Measurements from ENCODE around the gene GMIP. TPM values are rescaled to one million over a fixed set of nuclear protein-coding genes. Genes with fewer than 3 reads are reported as not detected.

Gene GMIP
- total RNA-seq, 5 donors from 2014 or later (not counting 1 experiment from before 2014, with no cell fraction given), result 99.5 to 148 (median 133) TPM

DNA sequence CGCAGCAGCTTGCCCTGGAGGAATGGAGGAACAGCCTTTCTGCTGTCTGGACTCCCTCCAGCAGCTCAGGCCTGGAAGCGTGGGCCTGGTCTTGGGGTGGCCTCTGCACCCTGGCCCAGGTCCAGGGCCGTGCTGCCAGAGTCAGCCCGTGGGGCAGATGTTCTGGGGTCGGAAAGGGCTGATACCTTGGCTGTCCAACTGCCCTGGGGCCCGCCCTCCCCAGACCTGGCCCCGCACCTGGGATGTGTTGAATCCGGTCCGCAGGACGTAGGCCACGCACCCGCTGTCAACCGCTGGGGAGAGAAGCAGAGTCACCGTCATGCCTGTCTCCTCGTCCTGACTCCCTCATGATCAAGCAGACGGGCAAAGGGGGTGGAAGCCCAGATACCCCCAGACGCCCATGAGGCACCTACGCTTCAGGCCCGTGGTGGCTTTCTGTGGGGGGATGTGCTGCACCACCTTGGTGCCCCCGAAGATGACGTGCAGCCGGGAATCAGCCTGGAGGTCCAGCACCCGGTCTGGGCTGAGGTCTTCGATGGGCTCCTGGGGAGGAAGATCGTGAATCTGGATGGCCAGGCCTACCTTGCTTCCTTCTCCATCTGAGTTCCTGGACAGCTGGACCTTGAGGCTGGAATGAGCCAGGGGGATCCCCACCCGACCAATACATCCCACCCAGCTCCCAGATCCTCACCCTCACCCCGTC is 12.3 kb upstream of the GMIP start:
- no peaks in the 10 kb centered on the region for H3K9me3 ChIP-seq
- no peak overlapping the region for H3K4me3 ChIP-seq (ENCODE audit: control insufficient read depth in 1 of 2, extremely low read depth in 1 of 2, low read length in 1 of 2)
- WGBS (ENCODE audit: insufficient coverage), result 98% methylated on average over 27 of the region's 27 CpGs
- H3K36me3 ChIP-seq (ENCODE audit: control insufficient read depth in 2 of 2, extremely low read depth in 1 of 2, insufficient read depth in 1 of 2, low read length in 1 of 2), result peaks cover 47 to 94% of the 10 kb centered on the region in 2 donors
- H3K36me3 Mint-ChIP-seq, result peaks cover 51% of the 10 kb centered on the region
- H3K27ac ChIP-seq (ENCODE audit: low read length), result no peak overlapping the region
- H3K9me3 Mint-ChIP-seq, result no peaks in the 10 kb centered on the region
- DNase-seq (no peak), ATAC-seq (replicated peaks in 1 of 4) (no peak)
- no peak overlapping the region for H3K4me3 Mint-ChIP-seq
- no peaks in the 10 kb centered on the region for H3K27me3 Mint-ChIP-seq
- no peaks in the 10 kb centered on the region for H3K4me1 ChIP-seq (ENCODE audit: control insufficient read depth in 1 of 2, extremely low read depth in 1 of 2, insufficient read depth in 2 of 2, low read length in 2 of 2)
- H3K27me3 ChIP-seq (replicated peaks in 1 of 2; ENCODE audit: control insufficient read depth in 2 of 2, extremely low read depth in 1 of 2, insufficient read depth in 2 of 2, low read length in 1 of 2), result no peaks in the 10 kb centered on the region
- peaks cover 3 to 9% (median 9%) of the 10 kb centered on the region in 3 donors for H3K4me1 Mint-ChIP-seq
- peak overlapping the region in 1 of 2 donors; percentile 34 for H3K27ac Mint-ChIP-seq
- ChIA-PET POLR2A (no interaction called here), CTCF (interaction anchor here in 1 of 2 donors (0.5 kb wide), 1 partner anchor 102 kb away, joined by 3 read pairs; no protein-coding TSS in a partner anchor)

DNA sequence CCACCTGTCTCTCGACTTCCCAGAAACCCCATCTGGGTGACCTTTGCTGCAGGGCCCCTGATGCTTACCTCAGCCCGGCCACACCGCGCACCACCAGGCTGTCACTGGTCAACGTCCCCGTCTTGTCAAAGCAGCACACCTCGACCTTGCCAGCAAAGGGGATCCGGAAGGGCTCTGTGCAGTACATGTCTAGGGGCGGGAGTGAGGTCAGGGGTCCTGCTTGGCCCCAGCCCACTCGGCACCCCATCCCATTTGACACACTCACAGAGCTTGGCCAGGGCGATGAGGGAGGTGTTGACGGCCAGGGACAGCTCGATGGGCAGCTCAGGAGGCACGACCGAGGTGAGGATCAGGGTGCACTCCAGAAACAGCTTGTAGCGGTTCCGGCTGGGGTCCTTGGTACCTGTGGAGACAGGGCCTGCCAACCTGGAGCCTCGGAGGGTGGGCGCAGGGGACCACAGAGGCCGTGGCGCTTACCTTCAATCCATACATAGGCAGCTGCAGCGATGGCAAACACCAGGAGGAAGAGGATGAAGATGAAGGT is 11.7 kb upstream of the GMIP start:
- Mint-ChIP-seq H3K4me1 (peaks cover 3 to 9% (median 9%) of the 10 kb centered on the region in 3 donors), H3K9me3 (no peaks in the 10 kb centered on the region), H3K27ac (no peak overlapping the region), H3K27me3 (no peaks in the 10 kb centered on the region), H3K36me3 (peaks cover 53% of the 10 kb centered on the region), H3K4me3 (no peak overlapping the region)
- ChIA-PET CTCF (no interaction called here), POLR2A (no interaction called here)
- Histone ChIP-seq H3K9me3 (no peaks in the 10 kb centered on the region), H3K36me3 (ENCODE audit: control insufficient read depth in 2 of 2, extremely low read depth in 1 of 2, insufficient read depth in 1 of 2, low read length in 1 of 2) (peaks cover 53 to 98% of the 10 kb centered on the region in 2 donors), H3K27me3 (replicated peaks in 1 of 2; ENCODE audit: control insufficient read depth in 2 of 2, extremely low read depth in 1 of 2, insufficient read depth in 2 of 2, low read length in 1 of 2) (no peaks in the 10 kb centered on the region), H3K4me1 (ENCODE audit: control insufficient read depth in 1 of 2, extremely low read depth in 1 of 2, insufficient read depth in 2 of 2, low read length in 2 of 2) (no peaks in the 10 kb centered on the region), H3K27ac (ENCODE audit: low read length) (no peak overlapping the region), H3K4me3 (ENCODE audit: control insufficient read depth in 1 of 2, extremely low read depth in 1 of 2, low read length in 1 of 2) (no peak overlapping the region)
- ATAC-seq (replicated peaks in 1 of 4) (no peak), DNase-seq (no peak)
- WGBS (ENCODE audit: insufficient coverage), result 99% methylated on average over 19 of the region's 22 CpGs

- WGBS (ENCODE audit: insufficient coverage), result 96% methylated on average over 15 of the region's 15 CpGs
- H3K4me3 ChIP-seq (ENCODE audit: control insufficient read depth in 1 of 2, extremely low read depth in 1 of 2, low read length in 1 of 2), result no peak overlapping the region
- no peak overlapping the region for H3K27ac ChIP-seq (ENCODE audit: low read length)
- no peaks in the 10 kb centered on the region for H3K9me3 Mint-ChIP-seq
- ChIA-PET CTCF (interaction anchor here in 1 of 2 donors (0.6 kb wide), 1 partner anchor 424 kb away, joined by 5 read pairs; no protein-coding TSS in a partner anchor), POLR2A (no interaction called here)
- H3K27ac Mint-ChIP-seq, result no peak overlapping the region
- no peaks in the 10 kb centered on the region for H3K27me3 Mint-ChIP-seq
- H3K4me3 Mint-ChIP-seq, result no peak overlapping the region
- H3K36me3 ChIP-seq (ENCODE audit: control insufficient read depth in 2 of 2, extremely low read depth in 1 of 2, insufficient read depth in 1 of 2, low read length in 1 of 2), result peaks cover 48 to 98% of the 10 kb centered on the region in 2 donors
- H3K9me3 ChIP-seq, result no peaks in the 10 kb centered on the region
- DNase-seq (no peak), ATAC-seq (replicated peaks in 1 of 4) (no peak)
- H3K4me1 ChIP-seq (ENCODE audit: control insufficient read depth in 1 of 2, extremely low read depth in 1 of 2, insufficient read depth in 2 of 2, low read length in 2 of 2), result no peaks in the 10 kb centered on the region
- peaks cover 0 to 9% (median 6%) of the 10 kb centered on the region in 3 donors for H3K4me1 Mint-ChIP-seq
- H3K36me3 Mint-ChIP-seq, result peaks cover 51% of the 10 kb centered on the region
- no peaks in the 10 kb centered on the region for H3K27me3 ChIP-seq (replicated peaks in 1 of 2; ENCODE audit: control insufficient read depth in 2 of 2, extremely low read depth in 1 of 2, insufficient read depth in 2 of 2, low read length in 1 of 2)
Measured at GRCh38 chr19:19654441-19654840, 11.0 kb upstream of the GMIP start.

GRCh38 chr19:19653597-19654147 is 10.2 kb upstream of the GMIP start:
- no peak overlapping the region for H3K4me3 Mint-ChIP-seq

GRCh38 chr19:19652482-19653295 is 9.2 kb upstream of the GMIP start:
- Mint-ChIP-seq H3K27ac (peak overlapping the region; percentile 24 to 56), H3K4me3 (no peak overlapping the region), H3K4me1 (peaks cover 0 to 9% (median 0%) of the 10 kb centered on the region in 3 donors), H3K27me3 (no peaks in the 10 kb centered on the region), H3K36me3 (peaks cover 47% of the 10 kb centered on the region), H3K9me3 (no peaks in the 10 kb centered on the region)
- H3K9me3 ChIP-seq, result no peaks in the 10 kb centered on the region
- POLR2A ChIA-PET, result interaction anchor here in 1 of 2 donors (0.6 kb wide), 1 partner anchor 249 kb away, joined by 4 read pairs; no protein-coding TSS in a partner anchor
- ATAC-seq (replicated peaks in 1 of 4) (no peak), DNase-seq (no peak)
- H3K4me3 ChIP-seq (ENCODE audit: control insufficient read depth in 1 of 2, extremely low read depth in 1 of 2, low read length in 1 of 2), result no peak overlapping the region
- H3K36me3 ChIP-seq (ENCODE audit: control insufficient read depth in 2 of 2, extremely low read depth in 1 of 2, insufficient read depth in 1 of 2, low read length in 1 of 2), result peaks cover 41 to 90% of the 10 kb centered on the region in 2 donors
- CTCF ChIA-PET, result no interaction called here
- H3K27ac ChIP-seq (ENCODE audit: low read length), result no peak overlapping the region
- H3K27me3 ChIP-seq (replicated peaks in 1 of 2; ENCODE audit: control insufficient read depth in 2 of 2, extremely low read depth in 1 of 2, insufficient read depth in 2 of 2, low read length in 1 of 2), result no peaks in the 10 kb centered on the region
- H3K4me1 ChIP-seq (ENCODE audit: control insufficient read depth in 1 of 2, extremely low read depth in 1 of 2, insufficient read depth in 2 of 2, low read length in 2 of 2), result no peaks in the 10 kb centered on the region
- WGBS (ENCODE audit: insufficient coverage), result 98% methylated on average over 17 of the region's 24 CpGs

More at GRCh38 chr19:19653597-19654147, 10.2 kb upstream of the GMIP start:
- Histone ChIP-seq H3K27ac (ENCODE audit: low read length) (no peak overlapping the region), H3K4me1 (ENCODE audit: control insufficient read depth in 1 of 2, extremely low read depth in 1 of 2, insufficient read depth in 2 of 2, low read length in 2 of 2) (no peaks in the 10 kb centered on the region), H3K27me3 (replicated peaks in 1 of 2; ENCODE audit: control insufficient read depth in 2 of 2, extremely low read depth in 1 of 2, insufficient read depth in 2 of 2, low read length in 1 of 2) (no peaks in the 10 kb centered on the region), H3K9me3 (no peaks in the 10 kb centered on the region), H3K36me3 (ENCODE audit: control insufficient read depth in 2 of 2, extremely low read depth in 1 of 2, insufficient read depth in 1 of 2, low read length in 1 of 2) (peaks cover 46 to 96% of the 10 kb centered on the region in 2 donors), H3K4me3 (ENCODE audit: control insufficient read depth in 1 of 2, extremely low read depth in 1 of 2, low read length in 1 of 2) (no peak overlapping the region)
- ATAC-seq (replicated peaks in 1 of 4), result no peak
- POLR2A ChIA-PET, result no interaction called here
- Mint-ChIP-seq H3K27me3 (no peaks in the 10 kb centered on the region), H3K9me3 (no peaks in the 10 kb centered on the region), H3K36me3 (peaks cover 51% of the 10 kb centered on the region), H3K4me1 (peaks cover 0 to 9% (median 6%) of the 10 kb centered on the region in 3 donors), H3K27ac (peak overlapping the region in 1 of 2 donors; percentile 34)
- WGBS (ENCODE audit: insufficient coverage), result 93% methylated on average over 21 of the region's 23 CpGs
- DNase-seq, result no peak
- CTCF ChIA-PET, result no interaction called here

GRCh38 chr19:19651076-19651475 is 7.6 kb upstream of the GMIP start:
- Mint-ChIP-seq H3K4me1 (peaks cover 0 to 9% (median 0%) of the 10 kb centered on the region in 3 donors), H3K36me3 (peaks cover 45% of the 10 kb centered on the region), H3K27me3 (no peaks in the 10 kb centered on the region), H3K4me3 (no peak overlapping the region), H3K27ac (peak overlapping the region in 1 of 2 donors; percentile 11), H3K9me3 (no peaks in the 10 kb centered on the region)
- Histone ChIP-seq H3K27ac (ENCODE audit: low read length) (no peak overlapping the region), H3K36me3 (ENCODE audit: control insufficient read depth in 2 of 2, extremely low read depth in 1 of 2, insufficient read depth in 1 of 2, low read length in 1 of 2) (peaks cover 42 to 89% of the 10 kb centered on the region in 2 donors), H3K9me3 (no peaks in the 10 kb centered on the region), H3K27me3 (replicated peaks in 1 of 2; ENCODE audit: control insufficient read depth in 2 of 2, extremely low read depth in 1 of 2, insufficient read depth in 2 of 2, low read length in 1 of 2) (no peaks in the 10 kb centered on the region), H3K4me1 (ENCODE audit: control insufficient read depth in 1 of 2, extremely low read depth in 1 of 2, insufficient read depth in 2 of 2, low read length in 2 of 2) (no peaks in the 10 kb centered on the region), H3K4me3 (ENCODE audit: control insufficient read depth in 1 of 2, extremely low read depth in 1 of 2, low read length in 1 of 2) (no peak overlapping the region)
- no peak for ATAC-seq (replicated peaks in 1 of 4)
- POLR2A ChIA-PET, result no interaction called here
- CTCF ChIA-PET, result no interaction called here
- no peak for DNase-seq
- 94% methylated on average over 11 of the region's 13 CpGs for WGBS (ENCODE audit: insufficient coverage)
